HT-29 (cell line): ENCODE measurements around the gene NR6A1. TPM values are rescaled to one million over a fixed set of nuclear protein-coding genes. Genes with fewer than 3 reads are reported as not detected.

Experiments
- DNase-seq: peaks from one replicate; pipeline ENCODE4 v3.0.0-alpha.2; 2015; ENCODE audit warnings: low spot score
- total RNA-seq: library from RNA; depleted of rRNA; stranded (reverse); fragments of >200 nt; shearing (Covaris generic); gene quantifications from 2 replicates; pipeline ENCODE4 v1.2.3, GENCODE V29; 2014; rRNA removed

Gene NR6A1
- 3.4 and 4.7 TPM in 2 replicates for total RNA-seq

- DNase-seq: peak; percentile 98
Measured at GRCh38 chr9:124771021-124771866, at the start of gene NR6A1. Gene NR6A1, minus strand, starts transcription at chr9:124771311.

GRCh38 chr9:124818431-124819281, 47.5 kb upstream of the NR6A1 start:
- DNase-seq: no peak

GRCh38 chr9:124815601-124816000, 44.5 kb upstream of the NR6A1 start:
- DNase-seq: no peak

- DNase-seq: no peak
Measured at GRCh38 chr9:124814164-124814535, 43.0 kb upstream of the NR6A1 start.

- DNase-seq: no peak
Measured at GRCh38 chr9:124813501-124814163, 42.5 kb upstream of the NR6A1 start.

GRCh38 chr9:124813041-124813440, 41.9 kb upstream of the NR6A1 start:
- no peak for DNase-seq

GRCh38 chr9:124812441-124812876, 41.3 kb upstream of the NR6A1 start:
- DNase-seq: no peak

- DNase-seq: peak; percentile 57
Measured at GRCh38 chr9:124810663-124811355, 39.7 kb upstream of the NR6A1 start.

- DNase-seq: no peak
Measured at GRCh38 chr9:124809741-124810500, 38.8 kb upstream of the NR6A1 start.

- DNase-seq: no peak
Measured at GRCh38 chr9:124809211-124809610, 38.1 kb upstream of the NR6A1 start.

- DNase-seq: no peak
Measured at GRCh38 chr9:124808246-124808956, 37.3 kb upstream of the NR6A1 start.

- no peak for DNase-seq
Measured at GRCh38 chr9:124805186-124805585, 34.1 kb upstream of the NR6A1 start.

GRCh38 chr9:124803911-124804310, 32.8 kb upstream of the NR6A1 start:
- DNase-seq: no peak

- DNase-seq: no peak
Measured at GRCh38 chr9:124802426-124802825, 31.3 kb upstream of the NR6A1 start.

GRCh38 chr9:124801356-124801755, 30.2 kb upstream of the NR6A1 start:
- DNase-seq: no peak

GRCh38 chr9:124800306-124801259, 29.5 kb upstream of the NR6A1 start:
- DNase-seq: no peak

- DNase-seq: no peak
Measured at GRCh38 chr9:124799274-124800006, 28.3 kb upstream of the NR6A1 start.
